HG02763 (cell line): ENCODE data around the gene TIMELESS.
"Not testable (repeated sequence)": the region's sequence is repeated elsewhere in the genome, so short reads cannot be mapped to it uniquely, and the experiment has no call there.

Experiments used
- ATAC-seq: cut with Tn5 transposase; IDR thresholded peaks from one replicate; pipeline ENCODE4 v1.9.1; 2021; ENCODE audit warnings: mild to moderate bottlenecking, moderate library complexity; ENCODE audit not compliant: unreplicated experiment

TIMELESS gene

GRCh38 chr12:56448860-56449621, at the start of gene TIMELESS:
Gene TIMELESS, minus strand, starts transcription at chr12:56449426. Its CDS starts 15,256 bp downstream, at chr12:56434170.
- ATAC-seq = peak; percentile 92

- not testable (repeated sequence) for ATAC-seq
Measured at GRCh38 chr12:56498126-56498902, 49.1 kb upstream of the TIMELESS start.

- ATAC-seq = not testable (repeated sequence)
Measured at GRCh38 chr12:56496704-56497103, 47.5 kb upstream of the TIMELESS start.

- not testable (repeated sequence) for ATAC-seq
Measured at GRCh38 chr12:56494481-56494880, 45.3 kb upstream of the TIMELESS start.

GRCh38 chr12:56494106-56494415, 44.8 kb upstream of the TIMELESS start:
- ATAC-seq = not testable (repeated sequence)

GRCh38 chr12:56493409-56494105, 44.3 kb upstream of the TIMELESS start:
- ATAC-seq = not testable (repeated sequence)

- ATAC-seq = no peak
Measured at GRCh38 chr12:56490360-56490759, 41.1 kb upstream of the TIMELESS start.

- peak; percentile 89 for ATAC-seq
Measured at GRCh38 chr12:56488041-56488955, 39.1 kb upstream of the TIMELESS start, which contains the start of gene GLS2. Gene GLS2, minus strand, starts transcription at chr12:56488161. Its CDS starts 43 bp downstream, at chr12:56488118.

- ATAC-seq = no peak
Measured at GRCh38 chr12:56487448-56488040, 38.3 kb upstream of the TIMELESS start.

- ATAC-seq = no peak
Measured at GRCh38 chr12:56486694-56487093, 37.5 kb upstream of the TIMELESS start.

- ATAC-seq = no peak
Measured at GRCh38 chr12:56484566-56484965, 35.3 kb upstream of the TIMELESS start.

GRCh38 chr12:56479625-56480024, 30.4 kb upstream of the TIMELESS start:
- no peak for ATAC-seq

- no peak for ATAC-seq
Measured at GRCh38 chr12:56477521-56478225, 28.4 kb upstream of the TIMELESS start.

- ATAC-seq = no peak
Measured at GRCh38 chr12:56476972-56477432, 27.8 kb upstream of the TIMELESS start.

- ATAC-seq = no peak
Measured at GRCh38 chr12:56476143-56476542, 26.9 kb upstream of the TIMELESS start.

- ATAC-seq = no peak
Measured at GRCh38 chr12:56474389-56474788, 25.2 kb upstream of the TIMELESS start.

- ATAC-seq = no peak
Measured at GRCh38 chr12:56469007-56469930, 20.0 kb upstream of the TIMELESS start.
